Measurements from ENCODE around the gene ZNF423. TPM values are rescaled to one million over a fixed set of nuclear protein-coding genes. Genes with fewer than 3 reads are reported as not detected.

ZNF423 gene
- total and polyA plus RNA-seq, 9 of the 15 experiments (the other 6 are each of a cell fraction or from before 2014, with no cell fraction given) = not detected

DNA sequence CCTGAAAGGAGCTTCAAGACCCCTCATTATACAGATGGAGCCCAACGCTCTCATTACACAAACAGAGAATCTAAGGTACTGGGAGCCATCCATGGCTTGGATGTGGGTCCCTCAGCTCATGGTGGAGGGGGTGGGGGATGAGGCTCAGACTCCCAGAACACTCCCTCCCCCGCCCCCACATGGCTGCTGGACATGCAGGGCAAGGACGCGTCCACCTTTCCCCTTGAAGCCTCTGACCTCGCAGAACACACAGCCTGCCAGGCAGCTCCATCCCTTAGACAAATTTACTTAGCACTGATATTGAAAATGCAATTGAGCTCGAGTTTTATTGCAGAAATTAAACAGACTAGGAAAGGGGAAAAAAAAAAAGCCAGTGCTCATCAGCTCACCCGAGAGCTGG lies 203.9 kb downstream of the ZNF423 start:
- intact Hi-C loops (cut with micrococcal nuclease) = no loop called here
- Histone ChIP-seq H3K27me3 (ENCODE audit: control insufficient read depth in 2 of 2, insufficient read depth in 2 of 2, low read length in 2 of 2) (peaks cover 4 to 25% of the 10 kb centered on the region in 2 experiments; a peak in 3 of 5 replicates), H3K9ac (ENCODE audit: insufficient read depth in 1 of 2, low read depth in 2 of 2, low read length in 2 of 2) (no peak overlapping the region), H3K79me2 (ENCODE audit: control insufficient read depth, insufficient read depth, low read length) (no peaks in the 10 kb centered on the region), H4K20me1 (replicated peaks; ENCODE audit: control insufficient read depth, insufficient read depth, low read length) (no peaks in the 10 kb centered on the region), H3K4me3 (no peak overlapping the region), H3K36me3 (ENCODE audit: control insufficient read depth, insufficient read depth, low read length) (no peaks in the 10 kb centered on the region), H3K27ac (ENCODE audit: extremely low read depth, low read depth, low read length) (no peak overlapping the region), H3K4me2 (ENCODE audit: insufficient read depth, low read length) (no peak overlapping the region), H3K9me1 (ENCODE audit: control insufficient read depth, insufficient read depth, low read length) (no peaks in the 10 kb centered on the region), H2AFZ (ENCODE audit: low read depth, low read length) (no peak overlapping the region), H3K4me1 (replicated peaks in 1 of 2; ENCODE audit: control insufficient read depth in 2 of 2, insufficient read depth in 2 of 2, low read length in 2 of 2) (no peaks in the 10 kb centered on the region), H3K9me3 (replicated peaks; ENCODE audit: control insufficient read depth, insufficient read depth, low read depth, low read length) (peaks cover under 1% of the 10 kb centered on the region; the same call in 1 of the 2 replicates)
- in situ Hi-C loops (cut with MboI) = no loop called here
- DNase-seq (ENCODE audit: extremely low read depth in 1 of 4, low spot score in 3 of 4) = no peak
- POLR2A ChIA-PET = no interaction called here
- no peak for ATAC-seq
- WGBS (ENCODE audit: insufficient coverage, low coverage, missing lambda C conversion rate) = 0% methylated on average over 7 of the region's 7 CpGs
- CTCF ChIA-PET (ENCODE audit: low intra/inter-chr PET ratio) = no interaction called here
- TF ChIP-seq PCBP1 (IDR thresholded peaks at IDR 0.05; ENCODE audit: low read depth, low read length, poor library complexity, severe bottlenecking) (no peak), HMG20B (CRISPR knock-in tag; IDR thresholded peaks at IDR 0.05) (no peak), ZNF75A (CRISPR knock-in tag; IDR thresholded peaks at IDR 0.05) (no peak), NR2C2 (CRISPR knock-in tag; IDR thresholded peaks at IDR 0.05) (no peak), NR2C2 (tag; IDR thresholded peaks at IDR 0.05) (no peak), ATF7 (IDR thresholded peaks at IDR 0.05) (no peak), ZNF57 (CRISPR knock-in tag; IDR thresholded peaks at IDR 0.05) (no peak), SMARCE1 (IDR thresholded peaks at IDR 0.05) (no peak), TARDBP (IDR thresholded peaks at IDR 0.05) (no peak), PTRF (tag; IDR thresholded peaks at IDR 0.05) (no peak), RBM39 (optimal IDR thresholded peaks at IDR 0.05; ENCODE audit: low read depth, low read length) (no peak)
- TF ChIP-seq, protein P1, sequence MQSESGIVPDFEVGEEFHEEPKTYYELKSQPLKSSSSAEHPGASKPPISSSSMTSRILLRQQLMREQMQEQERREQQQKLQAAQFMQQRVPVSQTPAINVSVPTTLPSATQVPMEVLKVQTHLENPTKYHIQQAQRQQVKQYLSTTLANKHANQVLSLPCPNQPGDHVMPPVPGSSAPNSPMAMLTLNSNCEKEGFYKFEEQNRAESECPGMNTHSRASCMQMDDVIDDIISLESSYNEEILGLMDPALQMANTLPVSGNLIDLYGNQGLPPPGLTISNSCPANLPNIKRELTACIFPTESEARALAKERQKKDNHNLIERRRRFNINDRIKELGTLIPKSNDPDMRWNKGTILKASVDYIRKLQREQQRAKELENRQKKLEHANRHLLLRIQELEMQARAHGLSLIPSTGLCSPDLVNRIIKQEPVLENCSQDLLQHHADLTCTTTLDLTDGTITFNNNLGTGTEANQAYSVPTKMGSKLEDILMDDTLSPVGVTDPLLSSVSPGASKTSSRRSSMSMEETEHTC (IDR thresholded peaks at IDR 0.05) = no peak
- no TSS peak for BruUV-seq (replicated peaks)
- no peak for FAIRE-seq
